CD4-positive, alpha-beta T cell (primary cell): ENCODE data around the gene NABP1. TPM values are rescaled to one million over a fixed set of nuclear protein-coding genes. Genes with fewer than 3 reads are reported as not detected.

Experiments
- ATAC-seq: fragments of 200-7000 bp; cut with Tn5 transposase; one replicate; pipeline ENCODE4 v1.10.0; 2022; ENCODE audit warnings: mild to moderate bottlenecking; ENCODE audit not compliant: poor library complexity
- CTCF ChIA-PET: fragments of 350-600 bp; sonication (Branson Sonifier 250); formaldehyde crosslinking; loops from one replicate; lab custom pipeline; 2021; ENCODE audit warnings: antibody characterized with exemption, inconsistent platforms; lab: Charles Lee
- POLR2A ChIA-PET: fragments of 350-600 bp; sonication (Branson Sonifier 250); formaldehyde crosslinking; loops from one replicate; lab custom pipeline; 2021; ENCODE audit warnings: antibody characterized with exemption, inconsistent platforms; lab: Charles Lee
- DNase-seq, 14 experiments: peaks; one replicate each; pipeline ENCODE4 v3.0.0-alpha.2; 2013 to 2020; ENCODE audit warnings: mixed read lengths in 2 of 14
- H3K27ac ChIP-seq, 2 donors: one replicate each; pipeline versions ENCODE4 v1.5.1 to v1.7.0; 2013; ENCODE audit warnings: low read length in 2 of 2, low read depth in 1 of 2, mild to moderate bottlenecking in 1 of 2
- H3K27me3 ChIP-seq, 2 experiments: 1 replicate in 1 of 2; 2 replicates in 1 of 2; pipeline versions ENCODE4 v1.6.1 to v1.7.0; 2013; ENCODE audit warnings: low read length in 2 of 2, control low read depth in 1 of 2, mild to moderate bottlenecking in 1 of 2, moderate library complexity in 1 of 2; ENCODE audit not compliant: insufficient read depth in 2 of 2, control insufficient read depth in 1 of 2
- H3K36me3 ChIP-seq: one replicate; pipeline ENCODE4 v1.6.1; 2013; ENCODE audit warnings: low read length, control low read depth; ENCODE audit not compliant: insufficient read depth
- H3K4me1 ChIP-seq: one replicate; pipeline ENCODE4 v1.6.1; 2013; ENCODE audit warnings: low read length, control low read depth; ENCODE audit not compliant: insufficient read depth
- H3K4me3 ChIP-seq: one replicate; pipeline ENCODE4 v1.5.1; 2013; ENCODE audit warnings: mild to moderate bottlenecking, low read length, moderate library complexity
- H3K9me3 ChIP-seq, 2 experiments: 1 replicate in 1 of 2; 2 replicates in 1 of 2; pipeline versions ENCODE4 v1.6.1 to v1.7.0; 2013; ENCODE audit warnings: low read length in 2 of 2, mild to moderate bottlenecking in 2 of 2, control low read depth in 1 of 2, moderate library complexity in 1 of 2; ENCODE audit not compliant: control insufficient read depth in 1 of 2, insufficient read depth in 1 of 2
- H3K27ac Mint-ChIP-seq: one replicate; pipeline ENCODE4 v1.8.0; 2020; ENCODE audit warnings: mixed read lengths
- H3K27me3 Mint-ChIP-seq: one replicate; pipeline ENCODE4 v1.8.0; 2021; ENCODE audit warnings: mixed read lengths
- H3K36me3 Mint-ChIP-seq: one replicate; pipeline ENCODE4 v1.8.0; 2021; ENCODE audit warnings: low read depth, mixed read lengths
- H3K4me1 Mint-ChIP-seq: one replicate; pipeline ENCODE4 v1.8.0; 2021; ENCODE audit warnings: low read depth, mixed read lengths
- H3K4me3 Mint-ChIP-seq: one replicate; pipeline ENCODE4 v1.8.0; 2020; ENCODE audit warnings: mild to moderate bottlenecking, mixed read lengths
- H3K9me3 Mint-ChIP-seq: one replicate; pipeline ENCODE4 v1.8.0; 2020; ENCODE audit warnings: mixed read lengths
- intact Hi-C, 2 experiments: fragments of 100-400 bp; cut with DNase I in 1 of 2; cut with micrococcal nuclease in 1 of 2; formaldehyde crosslinking; loops; one replicate each; pipeline versions ENCODE4 v1.15.1 to v1.9.0; 2023 to 2025; cut with DNase I, micrococcal nuclease
- total RNA-seq, 174 experiments: library from RNA in 2 of 174; stranded (reverse) in 2 of 174; gene quantifications; one replicate each; pipeline ENCODE4 v1.2.3 and lab custom pipeline; 2021 to 2026
- TF ChIP-seq, protein P1 (sequence below): fragments of 200-600 bp; IDR thresholded peaks from one replicate; pipeline ENCODE4 v1.8.0; 2022; ENCODE audit warnings: antibody characterized with exemption, mild to moderate bottlenecking

Gene NABP1
- total RNA-seq, 2 experiments from 2014 or later, result 32.0 to 32.9 TPM

DNA sequence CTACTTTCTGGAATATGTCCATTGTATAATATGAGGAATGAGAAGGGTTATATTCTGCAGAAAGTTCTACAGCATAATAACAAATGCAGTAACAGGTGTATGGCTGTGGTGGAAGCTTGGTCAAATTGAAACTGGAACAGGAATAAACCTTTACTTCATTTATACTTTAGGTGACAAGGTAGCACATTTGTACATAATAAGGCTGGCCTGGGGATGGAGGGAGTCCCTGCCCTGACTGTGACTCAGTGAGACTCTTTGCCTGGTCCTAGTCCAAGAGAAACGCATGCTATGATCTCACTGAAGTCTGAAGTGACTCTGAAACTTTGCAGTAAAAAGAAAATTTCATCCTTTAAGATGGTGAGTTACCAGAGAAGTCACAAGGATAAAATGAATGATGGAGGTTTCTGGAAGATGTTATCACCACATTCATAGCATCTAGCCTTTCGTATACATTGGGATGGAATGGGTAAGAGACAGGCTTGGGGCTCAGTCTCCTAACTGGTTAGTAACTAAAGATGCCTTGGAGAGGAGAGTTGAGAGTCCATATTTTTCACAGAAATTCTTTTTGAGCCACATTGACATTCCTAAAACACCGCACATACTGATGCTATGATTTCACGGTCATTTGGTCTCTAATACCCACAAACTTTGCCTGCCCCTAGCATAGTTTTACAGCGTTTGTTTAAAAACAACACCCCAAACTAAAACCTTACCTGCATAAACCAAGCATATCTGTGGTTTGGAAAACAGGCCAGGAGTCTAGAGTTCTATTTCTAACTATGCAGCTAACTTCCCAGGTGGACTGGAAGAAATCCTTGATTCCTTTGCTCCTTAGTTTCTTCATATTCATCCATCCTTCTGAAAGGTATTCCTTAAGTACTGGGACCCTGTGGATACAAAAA is 42.4 kb upstream of the NABP1 start:
- intact Hi-C loops, result no loop called here
- no peaks in the 10 kb centered on the region for H3K27me3 ChIP-seq
- no peak for DNase-seq
- ChIA-PET CTCF (interaction anchor here (1.0 to 1.5 kb wide), 3 partner anchors 11 to 28 kb away, joined by 3 to 4 read pairs (median 3); no protein-coding TSS in a partner anchor), POLR2A (interaction anchor here (1.1 to 15.6 kb wide), 4 partner anchors 11 to 520 kb away, joined by 3 to 276 read pairs (median 29); partner anchors contain the start of gene NABP1)
- peaks cover 46% of the 10 kb centered on the region for H3K4me1 Mint-ChIP-seq
- no peaks in the 10 kb centered on the region for H3K36me3 ChIP-seq
- ATAC-seq, result no peak
- no peak overlapping the region for H3K27ac Mint-ChIP-seq
- H3K27me3 Mint-ChIP-seq, result no peaks in the 10 kb centered on the region
- H3K4me1 ChIP-seq, result peaks cover 26% of the 10 kb centered on the region
- H3K9me3 Mint-ChIP-seq, result no peaks in the 10 kb centered on the region
- no peak overlapping the region for H3K4me3 ChIP-seq
- H3K4me3 Mint-ChIP-seq, result no peak overlapping the region
- no peak overlapping the region for H3K27ac ChIP-seq
- no peaks in the 10 kb centered on the region for H3K36me3 Mint-ChIP-seq
- TF ChIP-seq, protein P1, sequence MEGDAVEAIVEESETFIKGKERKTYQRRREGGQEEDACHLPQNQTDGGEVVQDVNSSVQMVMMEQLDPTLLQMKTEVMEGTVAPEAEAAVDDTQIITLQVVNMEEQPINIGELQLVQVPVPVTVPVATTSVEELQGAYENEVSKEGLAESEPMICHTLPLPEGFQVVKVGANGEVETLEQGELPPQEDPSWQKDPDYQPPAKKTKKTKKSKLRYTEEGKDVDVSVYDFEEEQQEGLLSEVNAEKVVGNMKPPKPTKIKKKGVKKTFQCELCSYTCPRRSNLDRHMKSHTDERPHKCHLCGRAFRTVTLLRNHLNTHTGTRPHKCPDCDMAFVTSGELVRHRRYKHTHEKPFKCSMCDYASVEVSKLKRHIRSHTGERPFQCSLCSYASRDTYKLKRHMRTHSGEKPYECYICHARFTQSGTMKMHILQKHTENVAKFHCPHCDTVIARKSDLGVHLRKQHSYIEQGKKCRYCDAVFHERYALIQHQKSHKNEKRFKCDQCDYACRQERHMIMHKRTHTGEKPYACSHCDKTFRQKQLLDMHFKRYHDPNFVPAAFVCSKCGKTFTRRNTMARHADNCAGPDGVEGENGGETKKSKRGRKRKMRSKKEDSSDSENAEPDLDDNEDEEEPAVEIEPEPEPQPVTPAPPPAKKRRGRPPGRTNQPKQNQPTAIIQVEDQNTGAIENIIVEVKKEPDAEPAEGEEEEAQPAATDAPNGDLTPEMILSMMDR, result no peak
- no peaks in the 10 kb centered on the region for H3K9me3 ChIP-seq

DNA sequence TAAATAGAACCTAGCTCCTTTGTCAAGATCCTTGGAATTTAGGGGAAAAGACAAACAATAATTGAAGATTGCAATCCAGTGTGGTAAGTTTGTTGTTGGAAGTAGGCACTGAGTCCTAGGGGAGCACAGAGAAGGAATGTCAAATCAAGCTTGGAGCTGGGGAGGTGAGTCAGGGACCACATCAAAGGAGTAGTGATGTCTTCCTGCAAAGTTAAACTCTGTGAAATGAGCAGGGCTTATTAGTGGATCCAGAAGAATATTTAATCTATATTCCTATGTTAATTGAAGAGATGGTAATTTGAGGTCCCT is 41.7 kb upstream of the NABP1 start:
- no peaks in the 10 kb centered on the region for H3K27me3 Mint-ChIP-seq
- DNase-seq (peak in 3 of 14 experiments; percentile 24 to 30 (median 26)), ATAC-seq (no peak)
- Histone ChIP-seq H3K36me3 (no peaks in the 10 kb centered on the region), H3K4me1 (peaks cover 26% of the 10 kb centered on the region), H3K27me3 (no peaks in the 10 kb centered on the region), H3K4me3 (no peak overlapping the region), H3K9me3 (no peaks in the 10 kb centered on the region), H3K27ac (no peak overlapping the region)
- H3K4me1 Mint-ChIP-seq, result peaks cover 51% of the 10 kb centered on the region
- H3K4me3 Mint-ChIP-seq, result no peak overlapping the region
- TF ChIP-seq, protein P1, result no peak
- no peak overlapping the region for H3K27ac Mint-ChIP-seq
- no peaks in the 10 kb centered on the region for H3K36me3 Mint-ChIP-seq
- CTCF ChIA-PET, result interaction anchor here (1.0 to 1.5 kb wide), 3 partner anchors 11 to 29 kb away, joined by 3 to 4 read pairs (median 3); no protein-coding TSS in a partner anchor
- H3K9me3 Mint-ChIP-seq, result no peaks in the 10 kb centered on the region
- intact Hi-C loops, result no loop called here
- POLR2A ChIA-PET, result interaction anchor here (1.1 to 15.6 kb wide), 4 partner anchors 12 to 520 kb away, joined by 3 to 276 read pairs (median 29); partner anchors contain the start of gene NABP1

DNA sequence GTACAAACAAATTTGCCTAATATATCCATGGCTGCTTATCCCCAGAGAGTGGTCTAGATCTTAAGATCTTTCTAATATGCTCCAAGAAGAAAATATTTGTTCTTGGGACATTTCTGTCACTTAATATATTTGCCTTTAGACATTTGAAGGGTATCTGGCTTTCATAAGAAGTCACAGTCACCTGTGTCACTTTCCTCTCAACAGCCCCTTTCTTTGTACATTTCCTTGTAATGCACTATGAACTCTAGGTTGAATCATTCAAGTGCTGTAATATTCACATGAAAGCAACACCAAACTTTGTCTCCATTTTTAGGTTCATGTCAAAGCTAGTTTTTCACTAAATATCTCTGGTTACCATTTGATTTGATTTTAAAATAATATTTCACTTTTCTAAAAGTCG is 41.4 kb upstream of the NABP1 start:
- H3K4me3 Mint-ChIP-seq, result no peak overlapping the region
- intact Hi-C loops, result no loop called here
- POLR2A ChIA-PET, result interaction anchor here (3.1 to 15.6 kb wide), 3 partner anchors 12 to 41 kb away, joined by 14 to 276 read pairs (median 44); partner anchors contain the start of gene NABP1

More for the DNA sequence above, 41.4 kb upstream of the NABP1 start:
- no peak overlapping the region for H3K27ac ChIP-seq
- H3K9me3 ChIP-seq, result no peaks in the 10 kb centered on the region
- no peak for ATAC-seq
- Mint-ChIP-seq H3K36me3 (no peaks in the 10 kb centered on the region), H3K27me3 (no peaks in the 10 kb centered on the region), H3K9me3 (no peaks in the 10 kb centered on the region), H3K4me1 (peaks cover 54% of the 10 kb centered on the region), H3K27ac (peak overlapping the region; percentile 81)
- H3K36me3 ChIP-seq, result no peaks in the 10 kb centered on the region
- peaks cover 24% of the 10 kb centered on the region for H3K4me1 ChIP-seq
- H3K27me3 ChIP-seq, result no peaks in the 10 kb centered on the region
- no peak overlapping the region for H3K4me3 ChIP-seq
- TF ChIP-seq, protein P1, result no peak
- no peak for DNase-seq
- CTCF ChIA-PET, result interaction anchor here (1.0 to 1.9 kb wide), 4 partner anchors 8 to 29 kb away, joined by 3 to 5 read pairs (median 4); no protein-coding TSS in a partner anchor
